T1000 (cell line): Measurements from ENCODE around the gene TEDDM1.

ENCODE experiments used
- DNase-seq: peaks from one replicate; lab custom pipeline; 2025; ENCODE audit warnings: mixed read lengths; lab: John Stamatoyannopoulos, UW

Gene TEDDM1

DNA sequence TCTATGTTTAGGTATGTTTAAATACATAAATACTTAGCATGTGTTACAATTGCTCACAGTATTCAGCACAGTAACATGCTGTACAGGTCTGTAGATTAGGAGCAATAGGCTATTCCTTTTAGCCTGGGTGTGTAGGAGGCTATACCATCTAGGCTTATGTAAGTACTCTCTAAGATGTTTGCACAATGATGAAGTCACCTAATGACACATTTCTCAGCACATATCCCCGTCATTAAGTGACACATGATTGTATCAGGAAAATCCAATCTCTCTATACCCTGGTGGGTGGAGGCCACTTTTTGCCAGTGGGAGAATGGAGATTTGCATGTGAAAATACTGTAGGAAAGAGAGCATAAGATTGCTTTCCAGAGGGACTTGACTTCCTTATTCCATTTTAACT is 5.5 kb upstream of the TEDDM1 start:
- DNase-seq = no peak

- no peak for DNase-seq
These were observed 5.1 kb upstream of the TEDDM1 start for GRCh38 chr1:182405578-182405977.

GRCh38 chr1:182404781-182405180 is 4.3 kb upstream of the TEDDM1 start:
- DNase-seq = no peak

DNA sequence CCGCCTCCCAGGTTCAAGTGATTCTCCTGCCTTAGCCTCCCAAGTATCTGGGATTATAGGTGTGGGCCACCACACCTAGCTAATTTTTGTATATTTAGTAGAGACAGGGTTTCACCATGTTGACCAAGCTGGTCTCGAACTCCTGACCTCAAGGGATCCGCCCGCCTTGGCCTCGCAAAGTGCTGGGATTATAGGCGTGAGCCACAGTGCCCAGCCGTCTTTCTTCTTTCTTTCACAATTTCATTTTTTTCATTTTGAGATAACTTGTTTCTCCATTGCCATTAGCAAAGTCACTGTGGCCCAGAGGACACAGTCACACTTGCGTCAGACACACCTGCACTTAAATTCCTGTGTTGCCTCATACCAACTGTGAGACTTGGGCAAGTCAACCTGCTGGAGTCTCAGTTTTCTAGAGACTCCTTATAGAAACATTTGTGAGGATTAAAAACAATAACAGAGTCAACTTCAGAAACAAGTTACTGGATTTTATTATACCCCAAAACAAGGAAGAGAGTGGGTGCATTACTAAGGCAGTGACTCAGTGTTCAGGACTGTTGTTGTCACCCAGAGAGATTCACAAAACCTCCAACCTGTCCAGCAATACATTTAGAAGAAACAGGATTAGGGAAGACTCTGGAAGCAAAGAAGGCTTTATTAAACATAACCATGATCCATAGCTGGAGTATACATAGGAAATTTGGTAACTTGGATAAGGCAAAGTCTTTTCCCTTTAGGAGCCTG is 2.6 kb downstream of the TEDDM1 start:
- DNase-seq = no peak

- no peak for DNase-seq
These were observed 4.6 kb downstream of the TEDDM1 start for GRCh38 chr1:182395906-182396305.

- DNase-seq = no peak
These were observed 6.3 kb downstream of the TEDDM1 start for GRCh38 chr1:182394055-182394775.

- no peak for DNase-seq
These were observed 8.1 kb downstream of the TEDDM1 start for GRCh38 chr1:182392050-182393028.

DNA sequence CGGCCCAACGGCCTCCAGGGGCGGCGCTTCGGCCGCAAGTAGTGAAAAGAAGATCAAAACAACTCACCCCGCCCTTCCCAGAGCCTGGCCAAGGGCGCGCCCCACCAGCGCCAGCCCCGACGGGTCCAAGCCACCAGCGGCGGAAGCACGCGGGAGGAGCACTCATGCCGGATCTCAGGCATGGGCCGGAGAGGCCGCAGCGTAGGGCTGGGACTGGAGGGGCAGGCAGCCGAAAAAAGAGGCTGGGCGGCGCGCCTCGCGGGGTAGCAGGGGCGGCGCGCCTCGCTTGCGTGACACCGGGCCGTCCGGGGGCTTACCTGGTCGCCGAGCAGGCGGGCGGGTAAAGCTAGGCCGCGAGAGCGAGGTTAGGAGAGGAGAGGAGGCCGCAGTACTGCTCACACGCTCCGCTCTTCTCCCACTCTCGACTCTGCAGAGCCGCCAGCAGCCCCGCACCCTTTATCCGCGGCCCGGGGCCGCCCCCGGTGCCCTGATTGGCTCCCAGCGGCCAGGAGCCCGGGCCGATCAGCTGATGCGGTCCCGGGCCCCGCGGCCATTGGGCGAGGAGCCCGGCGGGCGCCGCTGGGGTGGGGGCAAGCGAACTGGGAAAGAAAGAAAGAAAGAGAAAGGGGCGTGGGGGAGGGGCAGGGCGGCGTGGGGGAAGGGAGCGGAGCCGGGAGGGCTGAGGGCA is 9.0 kb downstream of the TEDDM1 start, which contains the start of gene GLUL:
Gene GLUL (minus strand): TSS at position 429 of the 688 bp plus-strand sequence. CDS start 3,053 bp downstream, outside the sequence.
- DNase-seq = peak; percentile 84

DNA sequence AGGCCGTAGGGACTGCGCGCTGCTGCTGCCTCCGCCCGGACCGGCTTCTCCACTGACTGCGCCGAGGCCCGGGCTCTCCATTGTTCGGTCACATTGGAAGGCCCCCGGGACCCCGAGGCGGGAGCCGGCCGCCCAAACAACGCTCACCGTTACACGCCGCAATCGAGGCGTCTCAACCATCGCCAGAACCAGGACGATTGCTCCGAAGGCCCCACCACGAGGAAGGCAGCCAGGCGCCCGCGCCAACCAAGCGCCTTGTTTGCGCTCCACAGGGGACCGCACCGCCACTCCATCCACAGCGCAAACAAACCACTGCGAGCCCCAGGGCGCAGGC is 9.5 kb downstream of the TEDDM1 start:
- no peak for DNase-seq

- no peak for DNase-seq
These were observed 10.8 kb downstream of the TEDDM1 start for GRCh38 chr1:182389619-182390047.

- no peak for DNase-seq
These were observed 11.9 kb downstream of the TEDDM1 start for GRCh38 chr1:182388392-182389134.

DNA sequence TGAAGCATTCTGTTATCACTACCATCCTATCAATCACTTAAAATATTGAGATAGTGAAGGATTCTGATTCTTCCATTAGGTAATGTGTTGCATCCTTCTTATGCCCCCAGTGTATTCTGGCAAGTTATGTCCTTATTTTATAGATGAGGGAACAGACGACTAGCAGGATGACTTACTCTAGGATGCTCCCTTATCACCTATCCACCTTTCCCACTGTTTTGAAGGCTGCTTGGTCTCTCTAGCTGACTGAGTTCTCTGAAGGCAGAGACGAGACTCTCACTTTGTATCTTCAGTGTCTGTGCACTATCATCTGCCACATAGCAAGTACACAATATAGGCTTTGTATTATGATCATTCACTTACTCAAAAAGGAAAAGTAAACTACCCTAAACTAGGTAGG is 12.9 kb downstream of the TEDDM1 start:
- no peak for DNase-seq

DNA sequence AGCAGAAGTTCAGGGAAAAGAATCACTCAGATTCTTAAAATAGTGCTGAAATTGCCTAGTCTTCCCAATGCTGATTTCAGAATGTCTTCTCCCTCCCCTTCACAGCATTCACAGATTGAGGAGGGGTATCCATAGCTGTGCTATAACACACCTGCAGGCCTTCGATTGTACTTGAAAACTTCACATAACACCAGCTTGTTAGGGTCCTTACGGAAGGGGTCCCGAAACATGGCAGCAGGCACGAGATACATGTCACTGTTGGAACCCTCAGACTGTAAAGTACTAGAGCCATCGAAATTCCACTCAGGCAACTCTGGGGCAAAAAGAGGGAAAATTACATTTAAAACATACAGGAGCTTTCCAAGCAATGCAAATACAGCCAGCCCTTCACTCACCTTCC is 13.5 kb downstream of the TEDDM1 start:
- no peak for DNase-seq

DNA sequence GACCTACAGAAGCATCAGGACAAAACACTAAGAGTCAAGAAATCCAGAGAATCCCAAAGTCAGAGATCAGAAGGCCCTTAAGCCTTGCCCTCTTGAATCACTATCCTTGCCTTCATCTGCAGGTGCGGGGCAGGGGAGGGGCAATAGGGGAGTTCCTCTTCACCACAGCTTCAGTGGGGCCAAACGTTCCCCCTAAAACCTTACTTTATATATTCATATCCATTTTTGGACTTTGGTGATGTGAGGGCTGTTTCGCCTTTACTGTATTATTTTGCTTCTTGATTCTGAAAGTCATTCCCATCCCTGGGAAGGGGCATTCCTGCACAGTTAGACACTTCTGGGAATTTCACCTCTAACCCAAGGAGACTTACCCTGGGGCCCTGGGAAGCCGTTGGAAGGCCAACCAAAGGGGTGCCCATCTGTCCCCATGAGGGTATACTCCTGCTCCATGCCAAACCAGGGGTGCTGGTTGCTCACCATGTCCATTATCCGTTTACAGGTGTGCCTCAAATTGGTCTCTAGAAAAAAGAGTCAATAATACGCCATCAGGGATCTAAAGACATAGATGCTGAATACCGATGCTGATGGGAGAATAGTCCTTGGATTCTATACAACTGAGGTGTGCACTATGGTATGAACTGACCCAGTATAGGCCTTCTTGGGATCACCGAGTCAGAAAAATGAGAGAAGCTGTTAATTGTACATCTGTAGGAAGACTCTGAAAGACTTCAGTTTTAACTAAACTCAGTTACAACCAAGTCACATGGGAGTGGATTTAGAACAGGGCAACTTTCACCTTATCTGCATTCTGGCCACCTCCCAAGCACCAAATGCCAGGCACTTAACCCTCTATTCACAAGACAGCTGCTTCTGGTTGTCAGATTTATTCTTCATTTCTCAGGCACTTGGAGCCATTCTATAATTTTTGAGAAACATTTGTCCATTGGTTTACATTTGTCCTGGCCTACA is 14.3 kb downstream of the TEDDM1 start:
- DNase-seq = no peak

DNA sequence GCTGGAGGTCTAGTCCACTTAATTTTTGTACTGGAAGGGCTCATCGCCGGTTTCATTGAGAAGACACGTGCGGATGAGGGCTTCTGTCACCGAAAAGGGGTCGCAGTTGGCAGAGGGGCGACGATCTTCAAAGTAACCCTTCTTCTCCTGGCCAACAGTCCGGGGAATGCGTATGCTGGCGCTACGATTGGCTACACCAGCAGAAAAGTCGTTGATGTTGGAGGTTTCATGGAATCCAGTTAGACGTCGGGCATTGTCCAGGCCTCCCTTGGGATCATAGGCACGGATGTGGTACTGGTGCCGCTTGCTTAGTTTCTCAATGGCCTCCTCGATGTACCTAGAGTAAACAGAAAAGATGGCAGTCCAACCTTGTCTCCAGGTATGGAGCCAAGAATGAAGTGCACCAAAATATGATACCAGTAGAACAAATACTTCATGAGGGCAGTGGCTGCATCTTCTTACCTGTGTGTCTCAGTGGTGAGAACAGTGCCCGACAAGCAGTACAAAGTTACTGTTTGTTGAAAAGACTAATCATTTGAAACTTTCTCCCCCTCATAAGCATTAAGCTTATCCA is 16.0 kb downstream of the TEDDM1 start:
- no peak for DNase-seq

GRCh38 chr1:182383934-182384333 is 16.5 kb downstream of the TEDDM1 start:
- no peak for DNase-seq

DNA sequence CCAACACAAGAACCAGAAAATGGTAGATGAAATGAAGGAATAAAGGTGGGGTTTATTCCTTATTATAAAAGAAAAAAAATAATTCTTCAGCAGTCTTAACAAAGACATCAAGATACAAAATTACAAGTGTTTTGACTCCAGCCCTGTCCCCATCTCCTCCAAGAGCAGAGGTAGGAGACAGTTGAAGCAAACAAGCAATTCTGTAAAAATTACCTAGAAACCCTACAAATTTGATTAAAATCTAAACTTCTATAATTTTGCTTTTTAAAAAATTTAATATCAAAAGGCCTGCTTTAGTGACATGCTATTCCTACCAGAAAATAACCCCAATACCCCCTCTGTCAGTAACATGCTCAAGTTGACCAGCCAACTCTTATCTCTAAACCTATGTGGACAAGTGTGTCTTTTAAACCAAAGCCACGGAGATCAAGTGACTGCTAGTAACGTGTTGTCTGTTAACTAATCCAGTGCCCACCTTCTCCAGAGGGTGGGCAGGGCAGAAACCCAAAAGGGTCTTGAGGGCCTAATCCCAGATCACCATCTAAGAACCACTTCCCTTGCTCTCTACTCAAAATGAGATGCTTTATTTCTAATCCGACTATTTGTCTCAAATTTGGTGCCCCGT is 17.3 kb downstream of the TEDDM1 start:
- no peak for DNase-seq

DNA sequence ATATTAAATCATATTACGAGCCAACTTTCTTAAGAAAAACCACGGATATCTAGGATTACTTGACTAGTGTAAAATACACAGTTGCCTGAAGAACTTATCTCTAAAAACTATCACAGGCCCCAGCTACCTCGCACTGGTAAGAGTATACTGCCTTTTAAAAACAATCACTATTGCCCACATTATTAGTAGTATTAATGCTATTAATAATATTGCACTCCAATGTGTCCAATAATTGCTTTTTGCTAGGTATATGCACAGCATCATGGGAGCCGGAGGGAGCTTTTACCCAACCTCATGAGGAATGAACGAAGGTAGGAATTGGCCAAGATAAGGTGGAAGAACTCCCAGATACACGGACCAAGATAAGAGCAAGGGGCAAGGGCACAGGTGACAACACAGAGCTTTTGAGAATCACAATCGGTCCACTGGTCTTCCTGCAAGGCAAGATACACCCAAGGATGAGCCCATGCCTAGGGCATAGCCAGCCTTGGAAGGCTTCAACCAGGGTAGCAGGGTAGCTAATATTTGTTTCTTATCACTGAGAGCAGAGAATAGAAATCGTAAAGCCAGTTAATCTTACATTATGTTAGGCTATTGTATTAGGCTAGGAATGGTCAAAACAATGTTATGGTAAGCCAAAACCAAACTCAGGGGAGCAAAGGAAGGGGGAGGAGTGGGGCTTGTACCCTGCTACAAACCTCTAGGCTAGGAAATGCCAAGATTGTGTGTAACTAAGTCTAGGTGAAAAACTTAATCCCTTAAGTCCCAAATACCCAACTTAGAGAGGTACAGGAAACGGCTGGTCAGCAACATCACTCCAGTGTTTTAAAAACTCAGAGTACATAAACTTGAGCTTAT is 18.3 kb downstream of the TEDDM1 start:
- no peak for DNase-seq
